Ishikawa (cell line): ENCODE results near the gene TMEM38A.

ENCODE experiments used
- FOXM1 ChIP-seq: IDR thresholded peaks from 2 replicates; pipeline ENCODE4 v1.6.1; 2012; ENCODE audit warnings: low read depth, borderline replicate concordance
- NFIC ChIP-seq: IDR thresholded peaks from 2 replicates; pipeline ENCODE4 v1.6.1; 2012
- TAF1 ChIP-seq: IDR thresholded peaks from 2 replicates; pipeline ENCODE4 v1.6.1; 2012; ENCODE audit warnings: low read depth, mild to moderate bottlenecking
- TCF12 ChIP-seq: IDR thresholded peaks from 2 replicates; pipeline ENCODE4 v1.6.1; 2012; ENCODE audit warnings: low read depth
- TEAD4 ChIP-seq: IDR thresholded peaks from 2 replicates; pipeline ENCODE4 v1.6.1; 2012
- TF ChIP-seq, protein P1 (sequence below): IDR thresholded peaks from 2 replicates; pipeline ENCODE4 v1.6.1; 2012; ENCODE audit warnings: low read depth, mild to moderate bottlenecking
- TF ChIP-seq, protein P2 (sequence below): IDR thresholded peaks from 2 replicates; pipeline ENCODE4 v1.6.1; 2012
- TF ChIP-seq, protein P3 (sequence below): IDR thresholded peaks from 2 replicates; pipeline ENCODE4 v1.6.1; 2012

DNA sequence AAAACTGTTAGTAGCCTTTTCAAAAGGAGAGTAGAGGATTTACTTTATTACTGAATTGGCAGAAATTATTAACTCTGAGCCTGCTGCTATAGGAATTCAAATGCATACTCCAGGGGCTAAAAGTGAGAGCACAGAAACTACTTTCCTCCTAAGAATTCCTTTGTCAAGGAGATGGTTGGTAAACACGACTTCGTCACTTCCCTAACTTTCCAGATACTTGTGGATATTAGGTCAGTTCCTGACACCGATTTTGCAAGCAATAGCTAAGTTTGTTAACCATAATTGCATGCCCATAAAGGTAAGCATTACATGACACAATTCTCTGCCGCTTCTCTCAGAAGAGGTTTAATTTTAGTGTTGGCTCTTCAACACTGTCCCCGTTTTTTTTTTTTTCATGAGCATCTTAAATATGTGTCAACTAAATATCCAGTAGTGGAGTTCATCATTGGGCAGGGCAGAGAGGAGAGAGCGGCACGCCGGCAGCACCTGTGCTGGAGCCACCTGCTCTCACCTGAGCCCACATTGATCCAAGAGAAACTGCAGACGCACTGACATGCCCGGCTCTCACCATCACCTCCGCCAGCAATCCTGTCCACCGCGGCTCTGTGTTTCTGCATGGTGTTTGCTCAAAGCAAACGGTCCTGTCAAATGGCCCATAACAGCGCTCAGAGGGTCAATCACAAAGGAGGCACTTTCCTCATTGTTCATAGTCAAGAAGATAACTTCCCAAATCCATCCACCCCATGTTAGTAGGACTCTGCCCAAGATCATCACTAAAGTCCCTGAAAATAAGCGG lies 35.6 kb upstream of the TMEM38A start:
- TF ChIP-seq TCF12 (no peak), TAF1 (no peak), FOXM1 (no peak), NFIC (no peak), TEAD4 (no peak)
- TF ChIP-seq, protein P1, sequence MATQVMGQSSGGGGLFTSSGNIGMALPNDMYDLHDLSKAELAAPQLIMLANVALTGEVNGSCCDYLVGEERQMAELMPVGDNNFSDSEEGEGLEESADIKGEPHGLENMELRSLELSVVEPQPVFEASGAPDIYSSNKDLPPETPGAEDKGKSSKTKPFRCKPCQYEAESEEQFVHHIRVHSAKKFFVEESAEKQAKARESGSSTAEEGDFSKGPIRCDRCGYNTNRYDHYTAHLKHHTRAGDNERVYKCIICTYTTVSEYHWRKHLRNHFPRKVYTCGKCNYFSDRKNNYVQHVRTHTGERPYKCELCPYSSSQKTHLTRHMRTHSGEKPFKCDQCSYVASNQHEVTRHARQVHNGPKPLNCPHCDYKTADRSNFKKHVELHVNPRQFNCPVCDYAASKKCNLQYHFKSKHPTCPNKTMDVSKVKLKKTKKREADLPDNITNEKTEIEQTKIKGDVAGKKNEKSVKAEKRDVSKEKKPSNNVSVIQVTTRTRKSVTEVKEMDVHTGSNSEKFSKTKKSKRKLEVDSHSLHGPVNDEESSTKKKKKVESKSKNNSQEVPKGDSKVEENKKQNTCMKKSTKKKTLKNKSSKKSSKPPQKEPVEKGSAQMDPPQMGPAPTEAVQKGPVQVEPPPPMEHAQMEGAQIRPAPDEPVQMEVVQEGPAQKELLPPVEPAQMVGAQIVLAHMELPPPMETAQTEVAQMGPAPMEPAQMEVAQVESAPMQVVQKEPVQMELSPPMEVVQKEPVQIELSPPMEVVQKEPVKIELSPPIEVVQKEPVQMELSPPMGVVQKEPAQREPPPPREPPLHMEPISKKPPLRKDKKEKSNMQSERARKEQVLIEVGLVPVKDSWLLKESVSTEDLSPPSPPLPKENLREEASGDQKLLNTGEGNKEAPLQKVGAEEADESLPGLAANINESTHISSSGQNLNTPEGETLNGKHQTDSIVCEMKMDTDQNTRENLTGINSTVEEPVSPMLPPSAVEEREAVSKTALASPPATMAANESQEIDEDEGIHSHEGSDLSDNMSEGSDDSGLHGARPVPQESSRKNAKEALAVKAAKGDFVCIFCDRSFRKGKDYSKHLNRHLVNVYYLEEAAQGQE, result no peak
- TF ChIP-seq, protein P2, sequence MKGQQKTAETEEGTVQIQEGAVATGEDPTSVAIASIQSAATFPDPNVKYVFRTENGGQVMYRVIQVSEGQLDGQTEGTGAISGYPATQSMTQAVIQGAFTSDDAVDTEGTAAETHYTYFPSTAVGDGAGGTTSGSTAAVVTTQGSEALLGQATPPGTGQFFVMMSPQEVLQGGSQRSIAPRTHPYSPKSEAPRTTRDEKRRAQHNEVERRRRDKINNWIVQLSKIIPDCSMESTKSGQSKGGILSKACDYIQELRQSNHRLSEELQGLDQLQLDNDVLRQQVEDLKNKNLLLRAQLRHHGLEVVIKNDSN, result no peak
- TF ChIP-seq, protein P3, sequence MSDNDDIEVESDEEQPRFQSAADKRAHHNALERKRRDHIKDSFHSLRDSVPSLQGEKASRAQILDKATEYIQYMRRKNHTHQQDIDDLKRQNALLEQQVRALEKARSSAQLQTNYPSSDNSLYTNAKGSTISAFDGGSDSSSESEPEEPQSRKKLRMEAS, result no peak
